ENCODE data around the gene LHFPL3. TPM values are rescaled to one million over a fixed set of nuclear protein-coding genes. Genes with fewer than 3 reads are reported as not detected.

LHFPL3 gene
- total and polyA plus RNA-seq, 9 donors: 0.04 to 0.53 (median 0.27) TPM; not detected in 4

GRCh38 chr7:104795086-104795485 lies 466.7 kb downstream of the LHFPL3 start:
- H3K27me3 ChIP-seq: no peaks in the 10 kb centered on the region
- H3K27ac ChIP-seq: no peak overlapping the region
- no peak for TF ChIP-seq CTCF (IDR thresholded peaks at IDR 0.05)
- no peak for TF ChIP-seq POLR2A (IDR thresholded peaks at IDR 0.05)
- no peak for TF ChIP-seq EP300 (IDR thresholded peaks at IDR 0.05)
- no peaks in the 10 kb centered on the region for H3K9me3 ChIP-seq
- no peak overlapping the region for H3K4me3 ChIP-seq
- intact Hi-C loops (cut with DNase I): no loop called here
- no peak for DNase-seq
- no peaks in the 10 kb centered on the region for H3K36me3 ChIP-seq
- no peaks in the 10 kb centered on the region for H3K4me1 ChIP-seq (ENCODE audit: insufficient read depth)
- 61 to 62% (median 62%) methylated on average over 7 of the region's 7 CpGs for WGBS, 3 donors

- no peak for DNase-seq
Measured at GRCh38 chr7:104795616-104796398, 467.4 kb downstream of the LHFPL3 start.

GRCh38 chr7:104800307-104800706 lies 471.9 kb downstream of the LHFPL3 start:
- Histone ChIP-seq H3K4me1 (ENCODE audit: insufficient read depth) (no peaks in the 10 kb centered on the region), H3K4me3 (no peak overlapping the region), H3K27ac (no peak overlapping the region), H3K27me3 (no peaks in the 10 kb centered on the region), H3K36me3 (no peaks in the 10 kb centered on the region), H3K9me3 (no peaks in the 10 kb centered on the region)
- DNase-seq: no peak
- TF ChIP-seq CTCF (IDR thresholded peaks at IDR 0.05) (no peak), EP300 (IDR thresholded peaks at IDR 0.05) (no peak), POLR2A (IDR thresholded peaks at IDR 0.05) (no peak)
- 61 to 69% (median 65%) methylated on average over 4 of the region's 4 CpGs for WGBS, 3 donors
- intact Hi-C loops (cut with DNase I): no loop called here

More at GRCh38 chr7:104795616-104796398, 467.4 kb downstream of the LHFPL3 start:
- TF ChIP-seq CTCF (IDR thresholded peaks at IDR 0.05) (no peak), EP300 (IDR thresholded peaks at IDR 0.05) (no peak), POLR2A (IDR thresholded peaks at IDR 0.05) (no peak)
- H3K4me1 ChIP-seq (ENCODE audit: insufficient read depth): no peaks in the 10 kb centered on the region
- H3K36me3 ChIP-seq: no peaks in the 10 kb centered on the region
- no peak overlapping the region for H3K4me3 ChIP-seq
- WGBS, 3 donors: 74 to 80% (median 76%) methylated on average over 7 of the region's 7 CpGs
- H3K27ac ChIP-seq: no peak overlapping the region
- intact Hi-C loops (cut with DNase I): no loop called here
- H3K27me3 ChIP-seq: no peaks in the 10 kb centered on the region
- H3K9me3 ChIP-seq: no peaks in the 10 kb centered on the region

GRCh38 chr7:104801022-104801421 lies 472.6 kb downstream of the LHFPL3 start:
- intact Hi-C loops (cut with DNase I): no loop called here
- WGBS, 3 donors: 69 to 76% (median 73%) methylated on average over 3 of the region's 3 CpGs
- H3K4me3 ChIP-seq: no peak overlapping the region
- H3K27me3 ChIP-seq: no peaks in the 10 kb centered on the region
- DNase-seq: no peak
- no peak for TF ChIP-seq EP300 (IDR thresholded peaks at IDR 0.05)
- no peak for TF ChIP-seq POLR2A (IDR thresholded peaks at IDR 0.05)
- TF ChIP-seq CTCF (IDR thresholded peaks at IDR 0.05): no peak
- H3K36me3 ChIP-seq: no peaks in the 10 kb centered on the region
- no peak overlapping the region for H3K27ac ChIP-seq
- no peaks in the 10 kb centered on the region for H3K9me3 ChIP-seq
- H3K4me1 ChIP-seq (ENCODE audit: insufficient read depth): no peaks in the 10 kb centered on the region
